ENCODE results near the gene UNKL.

The UNKL gene

GRCh38 chr16:1325673-1326371 is 88.7 kb downstream of the UNKL start:
- DNase-seq (ENCODE audit: low read depth) = no peak

DNA sequence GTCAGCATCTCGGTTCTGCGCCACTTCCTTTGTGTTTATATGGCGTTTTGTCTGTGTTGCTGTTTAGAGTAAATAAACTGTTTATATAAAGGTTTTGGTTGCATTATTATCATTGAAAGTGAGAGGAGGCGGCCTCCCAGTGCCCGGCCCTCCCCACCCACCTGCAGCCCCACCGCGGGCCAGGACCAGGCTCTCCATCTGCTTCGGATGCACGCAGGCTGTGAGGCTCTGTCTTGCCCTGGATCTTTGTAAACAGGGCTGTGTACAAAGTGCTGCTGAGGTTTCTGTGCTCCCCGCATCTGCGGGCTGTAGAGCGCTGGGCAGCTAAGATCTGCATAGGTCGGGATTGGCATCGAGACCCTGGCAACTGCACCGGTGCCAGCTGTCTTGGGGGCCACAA is 89.2 kb downstream of the UNKL start:
- no peak for DNase-seq (ENCODE audit: low read depth)

DNA sequence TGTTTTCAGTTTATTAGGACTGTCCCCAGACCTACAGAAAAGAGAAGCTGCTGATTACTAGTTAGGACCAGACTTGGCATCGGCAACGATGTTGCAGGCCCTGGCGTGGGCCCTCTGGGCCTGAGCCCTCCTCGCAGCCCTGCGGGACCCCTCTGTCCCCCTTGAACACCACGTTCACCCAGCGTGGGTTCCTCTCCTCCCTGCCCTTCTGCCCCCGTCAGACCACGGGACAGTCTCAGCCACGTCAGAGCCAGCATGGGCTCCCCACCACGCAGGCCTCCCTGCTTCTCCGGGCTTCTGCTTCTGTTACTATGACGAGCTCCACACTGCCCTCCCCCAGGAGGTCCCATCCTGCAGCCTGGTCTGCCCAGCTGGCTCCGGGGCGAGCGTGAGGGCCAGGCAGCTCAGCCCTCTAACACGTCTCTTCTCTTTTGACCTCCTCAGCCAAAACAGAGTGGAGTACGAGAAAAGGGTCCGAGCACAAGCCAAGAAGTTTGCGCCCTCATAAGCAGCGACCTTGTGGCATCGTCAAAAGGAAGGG is 90.1 kb downstream of the UNKL start:
- DNase-seq (ENCODE audit: low read depth) = peak; percentile 22

DNA sequence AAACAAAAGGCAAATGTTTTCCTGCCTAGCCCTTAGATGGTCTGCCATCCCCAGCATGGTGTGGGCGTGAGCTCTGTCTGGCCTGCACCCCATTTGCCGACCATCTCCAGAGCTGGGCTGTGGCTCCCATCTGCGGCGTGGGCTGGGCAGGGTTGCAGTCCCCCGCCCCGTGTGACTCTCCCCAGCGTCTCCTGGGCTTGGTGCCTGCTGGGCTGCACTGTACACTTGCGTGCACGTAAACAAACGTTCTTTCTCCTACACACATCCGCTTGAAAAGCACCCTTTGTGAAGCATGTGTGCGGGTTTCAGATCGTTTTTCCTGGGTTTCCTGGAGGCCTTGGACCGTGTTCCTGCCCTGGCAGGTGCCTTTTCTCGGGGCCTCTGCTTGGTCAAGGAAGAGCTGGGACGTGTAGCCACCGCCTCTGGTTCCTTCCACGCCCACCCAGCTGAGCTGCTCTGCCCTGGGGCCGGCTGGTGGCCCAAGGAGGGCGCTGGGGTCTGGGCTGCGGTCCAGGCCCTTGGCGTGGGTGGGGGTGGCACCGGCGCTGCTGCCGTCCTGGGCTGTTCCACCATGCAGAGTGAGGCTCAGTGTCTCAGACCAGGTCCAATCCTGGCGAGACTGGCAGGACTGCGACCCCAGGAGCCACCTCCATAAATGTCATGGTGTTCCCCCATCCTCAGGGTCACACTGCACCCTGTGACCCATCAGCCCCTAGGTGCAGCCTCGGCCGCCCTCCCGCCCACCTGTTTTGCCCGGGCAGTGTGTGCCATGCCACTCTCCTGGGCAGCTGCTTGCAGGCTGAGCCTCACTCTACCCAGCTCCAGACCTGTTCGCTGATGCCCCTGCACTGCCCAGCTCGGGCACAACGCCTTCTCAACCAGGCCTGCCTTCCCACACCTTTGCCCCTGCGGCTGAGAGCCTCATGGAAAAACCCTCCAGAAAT is 90.9 kb downstream of the UNKL start:
- DNase-seq (ENCODE audit: low read depth) = no peak

DNA sequence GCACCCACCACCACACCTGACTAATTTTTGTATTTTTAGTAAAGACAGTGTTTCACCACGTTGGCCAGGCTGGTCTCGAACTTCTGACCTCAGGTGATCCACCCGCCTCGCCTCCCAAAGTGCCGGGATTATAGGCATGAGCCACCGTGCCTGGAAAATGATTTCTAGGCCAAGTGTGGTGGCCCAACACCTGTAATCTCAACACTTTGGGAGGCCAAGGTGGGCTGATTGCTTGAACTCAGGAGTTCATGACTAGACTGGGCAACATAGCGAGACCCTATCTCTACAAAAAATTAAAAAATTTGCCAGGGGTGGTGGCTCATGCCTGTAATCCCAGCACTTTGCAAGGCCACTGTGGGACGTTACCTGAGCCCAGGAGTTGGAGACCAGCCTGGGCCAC is 92.1 kb downstream of the UNKL start:
- DNase-seq (ENCODE audit: low read depth) = no peak

GRCh38 chr16:1320658-1321240 is 93.8 kb downstream of the UNKL start:
- no peak for DNase-seq (ENCODE audit: low read depth)

GRCh38 chr16:1320097-1320496 is 94.4 kb downstream of the UNKL start:
- DNase-seq (ENCODE audit: low read depth) = no peak

- DNase-seq (ENCODE audit: low read depth) = no peak
Measured at GRCh38 chr16:1319041-1319440, 95.5 kb downstream of the UNKL start.

GRCh38 chr16:1318268-1318545 is 96.3 kb downstream of the UNKL start:
- no peak for DNase-seq (ENCODE audit: low read depth)

GRCh38 chr16:1317479-1318267 is 96.8 kb downstream of the UNKL start:
- DNase-seq (ENCODE audit: low read depth) = no peak

DNA sequence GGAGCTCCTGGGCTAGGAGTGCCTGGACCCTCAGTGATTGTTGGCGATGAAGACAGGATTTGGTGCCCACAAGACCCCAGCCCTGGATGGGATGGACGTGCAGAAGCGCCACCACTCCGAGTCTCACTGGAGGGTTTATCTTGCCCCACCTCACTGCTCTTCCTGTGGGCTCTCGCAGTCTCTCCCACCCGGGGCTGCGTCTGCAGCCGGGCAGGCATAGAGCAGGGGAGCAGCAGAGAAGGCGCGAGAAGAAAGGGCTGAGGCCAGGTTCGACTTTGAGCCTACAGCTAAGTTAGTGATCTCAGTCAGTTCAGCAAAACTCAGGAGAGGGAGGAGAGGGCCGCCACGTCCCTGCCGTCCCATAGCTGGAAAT is 98.5 kb downstream of the UNKL start:
- DNase-seq (ENCODE audit: low read depth) = no peak

GRCh38 chr16:1315081-1316032 is 99.1 kb downstream of the UNKL start:
- no peak for DNase-seq (ENCODE audit: low read depth)

DNA sequence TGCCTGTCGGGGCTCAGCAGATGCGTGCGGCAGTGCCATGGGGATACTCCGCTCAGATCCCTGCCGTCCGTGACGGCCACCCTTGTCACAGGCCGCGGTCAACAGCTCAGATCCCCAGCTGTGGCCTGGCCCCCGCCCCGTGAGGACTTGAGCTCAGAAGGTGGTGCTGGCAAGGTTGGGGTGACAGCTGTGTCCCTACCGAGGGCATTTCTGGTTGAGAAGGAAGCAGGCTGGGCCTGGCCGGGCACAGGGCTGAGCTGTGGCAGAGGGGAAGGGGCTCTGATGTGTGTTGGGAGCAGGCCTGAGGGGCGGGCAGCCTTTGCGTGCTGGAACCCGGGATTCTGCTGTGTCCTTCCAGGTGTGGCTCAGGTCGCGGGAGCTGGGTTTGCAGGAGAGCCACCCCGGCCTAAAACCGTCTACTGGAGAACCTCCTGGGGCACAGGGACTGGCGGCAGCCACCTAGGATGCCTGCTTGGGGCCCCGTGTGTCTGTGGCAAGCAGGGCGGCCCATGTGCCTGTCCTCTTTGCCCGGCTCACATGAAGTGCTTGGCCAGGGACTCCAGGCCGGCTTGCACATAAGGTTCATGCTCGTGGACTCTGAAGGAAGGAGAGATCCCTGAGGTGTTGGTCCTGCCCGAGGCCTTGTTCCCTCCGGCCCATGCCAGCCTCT is 100.0 kb downstream of the UNKL start:
- no peak for DNase-seq (ENCODE audit: low read depth)

GRCh38 chr16:1313721-1314369 is 100.7 kb downstream of the UNKL start:
- DNase-seq (ENCODE audit: low read depth) = no peak

Measured in amniotic epithelial cell (primary cell).